ENCODE measurements around the gene UBE2I.

Gene UBE2I

GRCh38 chr16:1301562-1301961 lies 7.9 kb upstream of the UBE2I start:
- TF ChIP-seq CTCF (IDR thresholded peaks at IDR 0.05; ENCODE audit: low read depth, low read length), result no peak

GRCh38 chr16:1305823-1306222 lies 3.6 kb upstream of the UBE2I start:
- no peak for TF ChIP-seq CTCF (IDR thresholded peaks at IDR 0.05; ENCODE audit: low read depth, low read length)
- Histone ChIP-seq H3K36me3 (no peaks in the 10 kb centered on the region; the same call in 1 of the 2 replicates), H3K27me3 (peaks cover 14% of the 10 kb centered on the region), H3K4me3 (ENCODE audit: low read depth, low read length) (no peak overlapping the region), H3K9me3 (no peaks in the 10 kb centered on the region), H3K4me1 (no peaks in the 10 kb centered on the region)
- no peak for DNase-seq

More at GRCh38 chr16:1301562-1301961, 7.9 kb upstream of the UBE2I start:
- no peaks in the 10 kb centered on the region for H3K9me3 ChIP-seq
- H3K36me3 ChIP-seq, result no peaks in the 10 kb centered on the region
- DNase-seq, result no peak
- H3K4me3 ChIP-seq (ENCODE audit: low read depth, low read length), result no peak overlapping the region
- peaks cover 56% of the 10 kb centered on the region for H3K27me3 ChIP-seq
- no peaks in the 10 kb centered on the region for H3K4me1 ChIP-seq

- peaks cover 9% of the 10 kb centered on the region for H3K27me3 ChIP-seq
- DNase-seq, result no peak
- no peaks in the 10 kb centered on the region for H3K4me1 ChIP-seq
- H3K4me3 ChIP-seq (ENCODE audit: low read depth, low read length), result no peak overlapping the region
- no peaks in the 10 kb centered on the region for H3K9me3 ChIP-seq
- TF ChIP-seq CTCF (IDR thresholded peaks at IDR 0.05; ENCODE audit: low read depth, low read length), result no peak
- H3K36me3 ChIP-seq, result no peaks in the 10 kb centered on the region; the same call in 1 of the 2 replicates
Observed at GRCh38 chr16:1306334-1306733, 3.1 kb upstream of the UBE2I start.

GRCh38 chr16:1308036-1308976 lies 1.1 kb upstream of the UBE2I start:
- Histone ChIP-seq H3K36me3 (peaks cover 12% of the 10 kb centered on the region), H3K4me1 (no peaks in the 10 kb centered on the region), H3K27me3 (no peaks in the 10 kb centered on the region; the same call in none of the 2 replicates), H3K4me3 (ENCODE audit: low read depth, low read length) (peak overlapping the region; percentile 72), H3K9me3 (no peaks in the 10 kb centered on the region)
- DNase-seq, result no peak
- TF ChIP-seq CTCF (IDR thresholded peaks at IDR 0.05; ENCODE audit: low read depth, low read length), result no peak

GRCh38 chr16:1309888-1310831 lies 724 bp downstream of the UBE2I start:
- Histone ChIP-seq H3K36me3 (peaks cover 29% of the 10 kb centered on the region), H3K9me3 (no peaks in the 10 kb centered on the region), H3K4me1 (no peaks in the 10 kb centered on the region), H3K4me3 (ENCODE audit: low read depth, low read length) (peak overlapping the region; percentile 97), H3K27me3 (no peaks in the 10 kb centered on the region)
- DNase-seq, result no peak
- no peak for TF ChIP-seq CTCF (IDR thresholded peaks at IDR 0.05; ENCODE audit: low read depth, low read length)

Measured in BE2C (cell line).